ENCODE data around the gene SPACA9.

Gene SPACA9

DNA sequence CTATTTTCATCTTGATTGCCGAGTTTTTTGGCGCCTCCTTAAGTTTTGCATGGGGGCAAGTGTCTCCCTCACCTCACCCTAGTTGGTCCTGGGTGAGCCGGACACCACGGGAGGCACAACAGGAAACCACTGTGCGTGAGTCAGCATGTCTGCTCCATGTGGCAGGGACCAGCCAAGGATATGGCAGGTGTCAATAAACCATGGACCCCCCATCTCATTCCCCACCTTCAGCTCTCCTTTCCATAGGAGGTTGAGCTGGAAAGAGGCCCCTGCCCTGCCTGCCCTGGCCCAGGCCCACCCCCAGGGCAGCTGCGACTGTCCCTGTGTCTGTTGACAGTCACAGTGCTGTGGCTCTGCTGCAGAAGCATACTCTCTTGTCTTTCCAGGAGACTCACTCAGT is 3.1 kb downstream of the SPACA9 start:
- H3K36me3 ChIP-seq (ENCODE audit: control insufficient read depth, insufficient read depth, low read length): no peaks in the 10 kb centered on the region
- H3K4me3 ChIP-seq (ENCODE audit: low read depth, low read length): no peak overlapping the region
- no peak overlapping the region for H3K27ac ChIP-seq (ENCODE audit: low read depth, low read length)
- peaks cover 14% of the 10 kb centered on the region for H3K27me3 ChIP-seq (ENCODE audit: control insufficient read depth, insufficient read depth, low read length)
- no peak overlapping the region for H3K9ac ChIP-seq (ENCODE audit: low read depth, low read length)
- H3K9me3 ChIP-seq (ENCODE audit: control insufficient read depth, insufficient read depth, low read length): no peaks in the 10 kb centered on the region
- H3K4me1 ChIP-seq (ENCODE audit: control insufficient read depth, insufficient read depth, low read length): no peaks in the 10 kb centered on the region

DNA sequence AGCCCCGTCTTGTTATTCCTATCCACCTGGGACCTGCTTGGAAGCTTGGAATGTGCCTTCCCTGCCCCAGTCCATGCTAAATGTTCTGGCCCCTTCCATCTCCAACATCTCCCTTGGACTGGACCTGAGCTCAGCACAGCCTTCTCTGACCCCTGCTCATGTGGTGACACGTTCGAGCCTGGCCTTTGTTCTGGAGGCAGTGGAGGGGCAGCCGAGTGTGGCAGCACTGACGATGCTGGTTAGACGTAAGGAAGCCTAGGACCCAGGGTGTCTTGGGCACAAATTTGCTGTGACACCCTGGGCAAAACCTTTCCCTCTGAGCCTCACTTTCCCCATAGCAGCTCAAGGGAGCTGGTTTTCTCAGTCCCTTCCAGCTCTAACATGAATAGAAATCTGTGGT is 3.9 kb downstream of the SPACA9 start:
- Histone ChIP-seq H3K27ac (ENCODE audit: low read depth, low read length) (no peak overlapping the region), H3K4me1 (ENCODE audit: control insufficient read depth, insufficient read depth, low read length) (no peaks in the 10 kb centered on the region), H3K9ac (ENCODE audit: low read depth, low read length) (no peak overlapping the region), H3K4me3 (ENCODE audit: low read depth, low read length) (no peak overlapping the region), H3K27me3 (ENCODE audit: control insufficient read depth, insufficient read depth, low read length) (peaks cover 8% of the 10 kb centered on the region), H3K9me3 (ENCODE audit: control insufficient read depth, insufficient read depth, low read length) (no peaks in the 10 kb centered on the region), H3K36me3 (ENCODE audit: control insufficient read depth, insufficient read depth, low read length) (no peaks in the 10 kb centered on the region)

- no peaks in the 10 kb centered on the region for H3K4me1 ChIP-seq (ENCODE audit: control insufficient read depth, insufficient read depth, low read length)
- H3K9ac ChIP-seq (ENCODE audit: low read depth, low read length): no peak overlapping the region
- H3K27ac ChIP-seq (ENCODE audit: low read depth, low read length): no peak overlapping the region
These were observed 4.9 kb downstream of the SPACA9 start for GRCh38 chr9:132883349-132884294.

GRCh38 chr9:132885720-132886333 is 7.1 kb downstream of the SPACA9 start:
- no peaks in the 10 kb centered on the region for H3K9me3 ChIP-seq (ENCODE audit: control insufficient read depth, insufficient read depth, low read length)
- H3K27me3 ChIP-seq (ENCODE audit: control insufficient read depth, insufficient read depth, low read length): no peaks in the 10 kb centered on the region
- H3K9ac ChIP-seq (ENCODE audit: low read depth, low read length): no peak overlapping the region
- no peaks in the 10 kb centered on the region for H3K4me1 ChIP-seq (ENCODE audit: control insufficient read depth, insufficient read depth, low read length)
- H3K36me3 ChIP-seq (ENCODE audit: control insufficient read depth, insufficient read depth, low read length): no peaks in the 10 kb centered on the region
- H3K4me3 ChIP-seq (ENCODE audit: low read depth, low read length): no peak overlapping the region
- no peak overlapping the region for H3K27ac ChIP-seq (ENCODE audit: low read depth, low read length)

More at GRCh38 chr9:132883349-132884294, 4.9 kb downstream of the SPACA9 start:
- no peaks in the 10 kb centered on the region for H3K36me3 ChIP-seq (ENCODE audit: control insufficient read depth, insufficient read depth, low read length)
- H3K4me3 ChIP-seq (ENCODE audit: low read depth, low read length): no peak overlapping the region
- H3K27me3 ChIP-seq (ENCODE audit: control insufficient read depth, insufficient read depth, low read length): peaks cover 5% of the 10 kb centered on the region; the same call in 1 of the 2 replicates
- no peaks in the 10 kb centered on the region for H3K9me3 ChIP-seq (ENCODE audit: control insufficient read depth, insufficient read depth, low read length)

GRCh38 chr9:132886334-132886725 is 7.6 kb downstream of the SPACA9 start:
- Histone ChIP-seq H3K36me3 (ENCODE audit: control insufficient read depth, insufficient read depth, low read length) (no peaks in the 10 kb centered on the region), H3K4me1 (ENCODE audit: control insufficient read depth, insufficient read depth, low read length) (no peaks in the 10 kb centered on the region), H3K9me3 (ENCODE audit: control insufficient read depth, insufficient read depth, low read length) (no peaks in the 10 kb centered on the region), H3K9ac (ENCODE audit: low read depth, low read length) (no peak overlapping the region), H3K27me3 (ENCODE audit: control insufficient read depth, insufficient read depth, low read length) (no peaks in the 10 kb centered on the region), H3K27ac (ENCODE audit: low read depth, low read length) (no peak overlapping the region), H3K4me3 (ENCODE audit: low read depth, low read length) (no peak overlapping the region)

- Histone ChIP-seq H3K9me3 (ENCODE audit: control insufficient read depth, insufficient read depth, low read length) (no peaks in the 10 kb centered on the region), H3K4me1 (ENCODE audit: control insufficient read depth, insufficient read depth, low read length) (no peaks in the 10 kb centered on the region), H3K4me3 (ENCODE audit: low read depth, low read length) (no peak overlapping the region), H3K27ac (ENCODE audit: low read depth, low read length) (no peak overlapping the region), H3K9ac (ENCODE audit: low read depth, low read length) (no peak overlapping the region), H3K36me3 (ENCODE audit: control insufficient read depth, insufficient read depth, low read length) (peaks cover 4% of the 10 kb centered on the region; the same call in 1 of the 2 replicates), H3K27me3 (ENCODE audit: control insufficient read depth, insufficient read depth, low read length) (no peaks in the 10 kb centered on the region)
These were observed 8.8 kb downstream of the SPACA9 start for GRCh38 chr9:132887181-132888120.

DNA sequence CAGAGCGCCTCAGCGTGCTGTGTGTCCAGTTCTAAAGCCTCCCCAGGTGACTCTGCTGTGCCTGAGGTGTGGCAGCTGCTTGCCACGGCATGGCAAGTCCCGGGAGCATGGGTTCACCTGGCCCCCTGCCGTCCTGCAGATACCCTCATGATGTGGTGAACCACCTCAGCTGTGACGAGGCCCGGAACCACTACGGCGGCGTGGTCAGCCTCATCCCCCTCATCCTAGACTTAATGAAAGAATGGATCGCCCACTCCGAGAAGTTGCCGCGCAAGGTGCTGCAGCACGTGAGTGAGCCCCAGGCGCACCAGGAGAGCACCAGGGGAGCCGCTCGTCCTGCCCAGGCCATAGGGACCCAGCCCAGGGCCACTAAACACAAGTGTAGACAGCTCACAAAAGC is 9.5 kb downstream of the SPACA9 start:
- Histone ChIP-seq H3K4me1 (ENCODE audit: control insufficient read depth, insufficient read depth, low read length) (peaks cover 3% of the 10 kb centered on the region; the same call in 1 of the 2 replicates), H3K4me3 (ENCODE audit: low read depth, low read length) (no peak overlapping the region)

GRCh38 chr9:132892400-132892799 is 13.7 kb downstream of the SPACA9 start:
- Histone ChIP-seq H3K4me3 (ENCODE audit: low read depth, low read length) (no peak overlapping the region), H3K27me3 (ENCODE audit: control insufficient read depth, insufficient read depth, low read length) (no peaks in the 10 kb centered on the region), H3K36me3 (ENCODE audit: control insufficient read depth, insufficient read depth, low read length) (peaks cover 38% of the 10 kb centered on the region), H3K27ac (ENCODE audit: low read depth, low read length) (no peak overlapping the region), H3K9me3 (ENCODE audit: control insufficient read depth, insufficient read depth, low read length) (no peaks in the 10 kb centered on the region), H3K9ac (ENCODE audit: low read depth, low read length) (no peak overlapping the region), H3K4me1 (ENCODE audit: control insufficient read depth, insufficient read depth, low read length) (peaks cover 3% of the 10 kb centered on the region; the same call in 1 of the 2 replicates)

More for the DNA sequence above, 9.5 kb downstream of the SPACA9 start:
- no peak overlapping the region for H3K9ac ChIP-seq (ENCODE audit: low read depth, low read length)
- no peaks in the 10 kb centered on the region for H3K27me3 ChIP-seq (ENCODE audit: control insufficient read depth, insufficient read depth, low read length)
- peaks cover 4% of the 10 kb centered on the region; the same call in 1 of the 2 replicates for H3K36me3 ChIP-seq (ENCODE audit: control insufficient read depth, insufficient read depth, low read length)
- no peaks in the 10 kb centered on the region for H3K9me3 ChIP-seq (ENCODE audit: control insufficient read depth, insufficient read depth, low read length)
- no peak overlapping the region for H3K27ac ChIP-seq (ENCODE audit: low read depth, low read length)

DNA sequence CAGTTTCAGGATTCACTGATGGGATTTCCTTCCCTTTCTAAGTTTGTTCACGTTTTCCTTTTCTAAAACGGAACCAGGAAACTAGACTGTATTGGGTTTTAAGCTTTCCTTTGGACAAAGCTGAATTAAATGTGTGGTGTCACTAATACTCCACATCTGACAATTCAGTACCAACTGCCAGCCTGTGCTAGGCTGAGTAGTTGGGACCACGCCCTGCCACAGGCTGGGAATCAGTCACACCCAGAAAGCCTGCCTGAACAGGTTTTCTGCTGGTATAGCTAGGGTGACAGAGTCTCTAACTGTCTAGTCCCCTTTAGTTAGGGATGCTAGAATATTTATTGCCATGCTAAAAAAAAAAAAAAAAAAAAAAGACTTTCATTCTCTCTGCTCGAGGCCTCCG is 15.6 kb downstream of the SPACA9 start:
- H3K36me3 ChIP-seq (ENCODE audit: control insufficient read depth, insufficient read depth, low read length): peaks cover 56% of the 10 kb centered on the region
- H3K4me1 ChIP-seq (ENCODE audit: control insufficient read depth, insufficient read depth, low read length): peaks cover 3% of the 10 kb centered on the region; the same call in 1 of the 2 replicates
- H3K9me3 ChIP-seq (ENCODE audit: control insufficient read depth, insufficient read depth, low read length): no peaks in the 10 kb centered on the region

More for the DNA sequence above, 15.6 kb downstream of the SPACA9 start:
- Histone ChIP-seq H3K27me3 (ENCODE audit: control insufficient read depth, insufficient read depth, low read length) (no peaks in the 10 kb centered on the region), H3K4me3 (ENCODE audit: low read depth, low read length) (no peak overlapping the region), H3K9ac (ENCODE audit: low read depth, low read length) (no peak overlapping the region), H3K27ac (ENCODE audit: low read depth, low read length) (no peak overlapping the region)
